GM12865 (cell line): ENCODE measurements around the gene FARP1.

Experiments
- DNase-seq: peaks from one replicate; pipeline ENCODE4 v3.0.0; 2010; ENCODE audit warnings: low read depth
- H3K4me3 ChIP-seq: 2 replicates; pipeline ENCODE4 v1.5.1; 2011; ENCODE audit warnings: mild to moderate bottlenecking, low read depth, low read length, control low read depth
- TF ChIP-seq, protein P1 (sequence below): IDR thresholded peaks from 2 replicates; pipeline ENCODE4 v1.5.1; 2011; ENCODE audit warnings: low read length, control low read depth, low read depth, inconsistent platforms; ENCODE audit not compliant: insufficient read depth; ENCODE audit errors: missing control alignments

The FARP1 gene

DNA sequence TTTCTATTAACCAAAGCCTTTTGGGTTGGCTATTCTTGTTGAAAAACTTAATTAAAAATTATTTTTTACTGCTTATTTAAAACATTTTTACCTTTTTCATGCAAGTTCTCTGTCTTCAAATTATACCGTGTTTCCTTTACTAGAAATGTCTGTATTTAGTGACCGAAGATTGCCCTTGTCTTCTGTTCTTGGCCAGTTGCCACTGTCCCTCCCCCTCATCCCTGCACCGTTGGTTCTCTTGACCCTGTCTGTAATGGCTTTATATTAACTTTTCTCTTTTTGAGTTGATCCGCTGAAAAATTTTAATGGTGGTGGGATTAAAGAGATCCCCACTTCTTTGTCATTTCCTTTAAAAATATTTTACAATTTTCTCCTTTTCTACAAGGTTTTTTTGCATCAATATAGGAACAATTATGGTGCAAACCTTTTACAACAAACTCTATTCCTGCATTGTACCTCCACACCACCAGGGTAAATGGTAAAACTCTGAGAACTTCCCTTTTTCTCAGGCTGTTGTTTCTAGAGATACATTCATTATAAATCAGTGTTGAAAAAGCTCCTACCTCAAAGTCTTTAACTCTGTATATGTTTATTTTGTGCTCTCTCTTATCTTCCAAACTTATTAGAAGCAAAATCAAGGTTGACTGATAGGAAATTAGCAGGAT lies 47.1 kb downstream of the FARP1 start:
- TF ChIP-seq, protein P1, sequence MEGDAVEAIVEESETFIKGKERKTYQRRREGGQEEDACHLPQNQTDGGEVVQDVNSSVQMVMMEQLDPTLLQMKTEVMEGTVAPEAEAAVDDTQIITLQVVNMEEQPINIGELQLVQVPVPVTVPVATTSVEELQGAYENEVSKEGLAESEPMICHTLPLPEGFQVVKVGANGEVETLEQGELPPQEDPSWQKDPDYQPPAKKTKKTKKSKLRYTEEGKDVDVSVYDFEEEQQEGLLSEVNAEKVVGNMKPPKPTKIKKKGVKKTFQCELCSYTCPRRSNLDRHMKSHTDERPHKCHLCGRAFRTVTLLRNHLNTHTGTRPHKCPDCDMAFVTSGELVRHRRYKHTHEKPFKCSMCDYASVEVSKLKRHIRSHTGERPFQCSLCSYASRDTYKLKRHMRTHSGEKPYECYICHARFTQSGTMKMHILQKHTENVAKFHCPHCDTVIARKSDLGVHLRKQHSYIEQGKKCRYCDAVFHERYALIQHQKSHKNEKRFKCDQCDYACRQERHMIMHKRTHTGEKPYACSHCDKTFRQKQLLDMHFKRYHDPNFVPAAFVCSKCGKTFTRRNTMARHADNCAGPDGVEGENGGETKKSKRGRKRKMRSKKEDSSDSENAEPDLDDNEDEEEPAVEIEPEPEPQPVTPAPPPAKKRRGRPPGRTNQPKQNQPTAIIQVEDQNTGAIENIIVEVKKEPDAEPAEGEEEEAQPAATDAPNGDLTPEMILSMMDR = no peak
- no peak overlapping the region for H3K4me3 ChIP-seq
- DNase-seq = no peak

DNA sequence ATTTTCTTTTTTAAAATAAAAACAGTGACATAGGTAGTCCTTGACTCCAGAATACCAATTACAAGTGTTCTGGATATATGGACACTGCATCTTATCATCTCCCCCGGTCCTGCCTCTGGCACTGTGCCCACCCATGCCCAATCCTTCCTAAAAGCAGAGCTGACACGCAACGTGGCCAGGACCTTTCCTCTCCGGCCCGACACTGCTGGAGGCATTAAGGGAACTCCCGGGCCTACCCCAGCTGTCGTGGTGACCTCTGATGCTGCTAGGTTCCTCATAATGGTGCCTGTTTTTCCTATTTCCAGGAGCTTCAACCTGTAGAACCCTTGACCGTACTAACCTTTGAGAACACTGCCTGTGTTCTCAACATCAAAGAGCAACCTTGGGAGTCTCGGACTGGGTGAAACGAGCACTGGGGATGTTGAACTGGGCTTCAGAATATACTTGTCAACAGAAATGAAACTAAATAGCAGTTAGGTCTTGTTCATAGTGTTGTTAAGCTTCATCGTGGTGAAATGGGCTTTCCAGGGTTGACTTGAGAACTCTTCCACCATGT lies 48.1 kb downstream of the FARP1 start:
- no peak for DNase-seq
- no peak overlapping the region; the same call in 1 of the 2 replicates for H3K4me3 ChIP-seq
- TF ChIP-seq, protein P1 = no peak

DNA sequence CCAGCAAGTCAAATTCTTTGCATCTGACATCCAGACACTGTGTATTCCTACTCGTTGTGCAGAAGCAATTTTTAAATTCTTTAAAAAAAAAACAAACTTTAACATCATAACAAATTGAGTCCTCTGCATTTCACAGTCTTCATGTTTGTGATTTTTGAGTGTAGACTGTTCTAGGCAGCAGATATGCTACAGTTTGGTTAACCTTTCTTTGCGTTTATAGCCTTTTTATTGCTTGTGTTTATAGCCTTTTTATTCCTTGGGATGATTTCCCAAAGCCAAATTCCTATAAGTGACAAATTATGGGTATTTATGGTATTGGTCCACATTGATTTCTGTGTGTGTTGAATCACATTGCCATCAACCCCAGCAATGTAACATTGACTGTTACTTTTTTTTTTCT lies 49.1 kb downstream of the FARP1 start:
- TF ChIP-seq, protein P1 = no peak
- no peak for DNase-seq
- H3K4me3 ChIP-seq = no peak overlapping the region

DNA sequence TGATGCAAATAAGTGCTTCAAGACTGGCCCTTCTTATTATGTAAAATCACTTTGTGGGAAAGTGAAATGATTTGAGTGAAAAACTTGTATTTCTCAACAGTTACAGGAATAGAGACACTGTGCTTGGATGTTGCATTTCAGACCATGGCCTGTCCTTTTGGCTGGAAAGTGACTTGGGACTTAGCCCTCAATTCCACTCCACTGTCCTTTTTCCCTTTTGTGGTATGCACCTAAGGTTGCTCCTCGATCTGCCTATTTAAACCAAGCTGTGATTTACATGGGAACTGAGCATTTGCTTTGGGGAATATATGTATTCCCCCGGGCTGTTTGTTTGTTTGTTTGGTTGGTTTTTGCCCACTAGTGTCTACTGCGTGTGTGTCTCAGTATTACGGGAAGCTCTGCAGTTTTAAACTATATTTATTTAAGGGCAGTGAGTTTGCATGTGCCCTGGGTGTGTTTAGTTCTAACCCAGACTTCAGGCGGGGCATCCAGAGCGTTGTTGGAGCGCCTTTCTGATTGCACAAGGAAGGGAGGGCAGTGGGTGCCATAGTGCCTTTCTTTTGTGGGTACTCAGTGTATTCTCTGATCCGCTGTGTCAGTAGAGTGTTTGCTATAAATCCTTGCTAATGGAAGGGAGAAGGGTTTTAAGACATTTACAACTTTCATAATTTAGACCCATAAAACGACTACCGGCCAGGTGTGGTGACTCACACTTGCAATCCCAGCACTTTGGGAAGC lies 52.3 kb downstream of the FARP1 start:
- no peak for DNase-seq
- H3K4me3 ChIP-seq = no peak overlapping the region
- TF ChIP-seq, protein P1 = no peak

DNA sequence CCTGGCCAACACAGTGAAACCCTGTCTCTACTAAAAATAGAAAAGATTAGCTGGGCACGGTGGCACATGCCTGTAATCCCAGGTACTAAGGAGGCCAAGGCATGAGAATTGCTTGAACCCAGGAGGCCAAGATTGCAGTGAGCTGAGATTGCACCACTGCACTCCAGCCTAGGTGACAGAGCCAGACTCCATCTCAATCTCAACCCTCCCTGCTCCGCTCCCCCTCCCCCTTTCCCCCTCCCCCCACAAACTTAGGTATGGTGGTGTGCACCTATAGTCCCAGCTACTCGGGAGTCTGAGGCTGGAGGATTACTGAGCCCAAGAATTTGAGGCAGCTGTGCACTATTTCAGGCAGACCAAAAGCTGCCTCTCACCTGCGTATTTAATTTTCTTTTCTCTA lies 55.8 kb downstream of the FARP1 start:
- no peak overlapping the region for H3K4me3 ChIP-seq
- no peak for DNase-seq
- TF ChIP-seq, protein P1 = no peak

DNA sequence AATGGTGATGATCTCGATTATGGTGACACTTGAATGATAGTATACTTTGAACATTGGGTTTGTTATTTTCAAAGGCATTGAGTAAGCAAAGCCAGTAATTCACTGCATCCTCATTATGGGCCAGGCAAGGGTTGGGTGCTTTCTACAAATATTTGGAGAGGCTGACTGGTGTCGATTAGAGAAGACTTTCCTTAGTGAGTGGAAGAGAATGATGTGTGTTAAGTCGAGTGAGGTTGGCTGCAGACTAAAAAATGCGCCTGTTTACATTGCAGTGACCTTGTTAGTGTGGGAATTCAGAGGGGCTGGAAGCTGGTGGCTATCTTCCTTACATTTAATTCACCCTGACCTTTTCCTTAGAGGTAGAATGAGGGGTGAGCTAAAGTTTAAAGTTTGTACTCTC lies 56.6 kb downstream of the FARP1 start:
- no peak for DNase-seq
- TF ChIP-seq, protein P1 = no peak
- no peak overlapping the region for H3K4me3 ChIP-seq
